GM10266 (cell line): ENCODE results near the gene TET2.

Experiments used
- DNase-seq: peaks from one replicate; pipeline ENCODE4 v3.0.0; 2012; ENCODE audit errors: extremely low spot score
- TF ChIP-seq, protein P1 (sequence below): IDR thresholded peaks from 2 replicates; pipeline ENCODE4 v1.5.1; 2012; ENCODE audit warnings: mild to moderate bottlenecking, low read depth; ENCODE audit not compliant: control insufficient read depth, insufficient read depth; ENCODE audit errors: missing control alignments

The TET2 gene

DNA sequence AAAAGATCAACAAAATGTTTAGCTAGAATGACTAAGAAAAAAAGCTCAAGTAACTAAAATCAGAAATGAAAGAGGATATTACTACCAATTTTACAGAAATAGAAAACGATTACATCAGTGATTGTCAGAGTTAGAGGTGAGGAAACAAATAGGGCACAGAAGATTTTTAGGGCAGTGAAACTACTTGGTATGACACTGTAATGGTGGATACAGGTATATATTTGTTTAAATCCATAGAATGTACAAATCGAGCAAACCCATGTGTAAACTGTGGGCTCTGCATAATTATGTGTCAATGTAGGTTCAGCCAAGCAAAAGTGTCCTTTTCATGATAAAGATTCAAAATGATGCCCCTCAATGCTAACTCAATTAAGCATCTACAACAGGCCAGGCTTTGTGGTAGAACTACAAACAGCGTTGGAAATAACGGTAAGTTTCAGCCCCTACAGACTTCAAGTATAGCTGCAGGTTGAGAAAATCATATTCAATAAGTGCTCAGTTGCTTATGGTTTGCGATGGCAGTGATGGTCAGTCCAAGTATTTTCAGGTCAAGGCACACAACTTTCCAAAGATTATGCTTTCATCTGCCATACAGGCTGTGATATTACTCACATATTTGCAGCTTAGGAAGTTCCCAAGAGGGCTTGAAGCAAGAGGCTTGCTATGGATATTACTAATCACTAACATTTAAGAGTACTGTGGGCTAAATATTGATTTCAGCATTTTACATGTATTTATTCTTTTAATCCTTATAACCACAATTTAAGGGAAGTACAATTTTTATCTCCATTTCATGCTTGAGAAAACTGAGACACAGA, 158.6 kb downstream of the TET2 start:
- DNase-seq, result no peak
- TF ChIP-seq, protein P1, sequence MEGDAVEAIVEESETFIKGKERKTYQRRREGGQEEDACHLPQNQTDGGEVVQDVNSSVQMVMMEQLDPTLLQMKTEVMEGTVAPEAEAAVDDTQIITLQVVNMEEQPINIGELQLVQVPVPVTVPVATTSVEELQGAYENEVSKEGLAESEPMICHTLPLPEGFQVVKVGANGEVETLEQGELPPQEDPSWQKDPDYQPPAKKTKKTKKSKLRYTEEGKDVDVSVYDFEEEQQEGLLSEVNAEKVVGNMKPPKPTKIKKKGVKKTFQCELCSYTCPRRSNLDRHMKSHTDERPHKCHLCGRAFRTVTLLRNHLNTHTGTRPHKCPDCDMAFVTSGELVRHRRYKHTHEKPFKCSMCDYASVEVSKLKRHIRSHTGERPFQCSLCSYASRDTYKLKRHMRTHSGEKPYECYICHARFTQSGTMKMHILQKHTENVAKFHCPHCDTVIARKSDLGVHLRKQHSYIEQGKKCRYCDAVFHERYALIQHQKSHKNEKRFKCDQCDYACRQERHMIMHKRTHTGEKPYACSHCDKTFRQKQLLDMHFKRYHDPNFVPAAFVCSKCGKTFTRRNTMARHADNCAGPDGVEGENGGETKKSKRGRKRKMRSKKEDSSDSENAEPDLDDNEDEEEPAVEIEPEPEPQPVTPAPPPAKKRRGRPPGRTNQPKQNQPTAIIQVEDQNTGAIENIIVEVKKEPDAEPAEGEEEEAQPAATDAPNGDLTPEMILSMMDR, result no peak

- peak; percentile 70 for DNase-seq
- TF ChIP-seq, protein P1, result no peak
Observed at GRCh38 chr4:105306158-105306781, 159.6 kb downstream of the TET2 start.

DNA sequence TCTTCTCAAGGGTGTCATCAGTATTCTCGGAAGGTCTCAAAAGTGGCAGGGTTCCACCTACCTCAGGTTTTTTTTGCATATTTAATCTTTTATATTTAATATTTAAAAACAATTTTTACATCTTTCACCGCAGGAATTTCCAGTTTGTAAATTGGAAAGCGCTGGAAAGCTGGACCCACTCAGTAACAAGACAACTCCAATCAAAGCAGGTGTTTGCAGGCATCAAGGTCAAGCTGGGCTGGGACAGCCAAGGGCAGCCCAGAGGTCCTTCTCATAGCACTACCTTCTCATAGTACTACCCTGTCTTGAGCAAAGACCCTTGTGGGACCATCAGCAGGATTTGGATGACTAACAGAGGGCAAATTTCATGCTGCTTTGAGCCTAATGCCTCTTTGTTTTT, 160.1 kb downstream of the TET2 start:
- DNase-seq, result no peak
- TF ChIP-seq, protein P1, result no peak

DNA sequence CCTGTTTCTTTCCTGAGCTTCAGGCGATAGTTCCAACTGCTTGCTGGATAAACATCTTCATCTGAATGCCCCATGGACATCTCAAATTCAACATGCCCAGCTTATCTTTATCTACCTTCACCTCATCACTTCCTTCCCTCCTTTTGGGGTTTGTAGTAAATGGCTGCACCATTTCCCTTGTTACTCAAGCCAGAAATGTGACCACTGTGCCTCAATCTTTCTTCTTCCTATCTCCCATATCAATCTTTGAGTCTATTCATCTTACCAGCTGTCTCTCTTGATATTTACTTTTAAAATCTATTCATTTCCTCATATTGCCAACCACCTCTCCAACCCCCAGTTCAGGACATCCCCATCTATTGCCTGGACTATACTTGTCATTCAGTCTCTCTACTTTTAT, 171.8 kb downstream of the TET2 start:
- TF ChIP-seq, protein P1, result no peak

GRCh38 chr4:105327222-105327621, 180.5 kb downstream of the TET2 start:
- TF ChIP-seq, protein P1, result no peak
- DNase-seq, result no peak

More for the DNA sequence above, 171.8 kb downstream of the TET2 start:
- DNase-seq, result no peak

DNA sequence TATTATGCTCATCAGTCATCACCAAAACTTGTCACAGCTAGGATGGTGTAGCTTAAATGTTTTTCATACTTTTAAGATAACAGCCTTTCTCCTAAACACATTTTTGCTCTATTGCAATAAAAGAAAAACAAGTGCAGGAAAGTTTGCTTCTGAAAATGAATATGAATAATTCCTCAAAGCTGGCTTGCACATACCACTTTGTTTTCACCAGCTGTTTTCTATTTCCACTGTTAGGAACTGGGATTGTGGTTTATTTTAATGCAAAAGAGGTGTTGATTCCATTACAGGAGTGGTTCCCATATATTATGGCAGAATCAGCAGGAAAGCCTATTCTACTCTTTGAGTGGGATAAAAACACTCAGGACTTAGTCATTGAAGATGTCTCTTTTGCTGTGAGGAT, 181.3 kb downstream of the TET2 start:
- TF ChIP-seq, protein P1, result no peak
- DNase-seq, result no peak

- TF ChIP-seq, protein P1, result no peak
Observed at GRCh38 chr4:105329081-105329480, 182.4 kb downstream of the TET2 start.

More at GRCh38 chr4:105329081-105329480, 182.4 kb downstream of the TET2 start:
- no peak for DNase-seq
